Measurements from ENCODE around the gene PLCG1. TPM values are rescaled to one million over a fixed set of nuclear protein-coding genes. Genes with fewer than 3 reads are reported as not detected.

The PLCG1 gene
- total and polyA plus RNA-seq, 9 of the 15 experiments (the other 6 are each of a cell fraction or from before 2014, with no cell fraction given), result 1.7 to 67.0 (median 34.8) TPM

DNA sequence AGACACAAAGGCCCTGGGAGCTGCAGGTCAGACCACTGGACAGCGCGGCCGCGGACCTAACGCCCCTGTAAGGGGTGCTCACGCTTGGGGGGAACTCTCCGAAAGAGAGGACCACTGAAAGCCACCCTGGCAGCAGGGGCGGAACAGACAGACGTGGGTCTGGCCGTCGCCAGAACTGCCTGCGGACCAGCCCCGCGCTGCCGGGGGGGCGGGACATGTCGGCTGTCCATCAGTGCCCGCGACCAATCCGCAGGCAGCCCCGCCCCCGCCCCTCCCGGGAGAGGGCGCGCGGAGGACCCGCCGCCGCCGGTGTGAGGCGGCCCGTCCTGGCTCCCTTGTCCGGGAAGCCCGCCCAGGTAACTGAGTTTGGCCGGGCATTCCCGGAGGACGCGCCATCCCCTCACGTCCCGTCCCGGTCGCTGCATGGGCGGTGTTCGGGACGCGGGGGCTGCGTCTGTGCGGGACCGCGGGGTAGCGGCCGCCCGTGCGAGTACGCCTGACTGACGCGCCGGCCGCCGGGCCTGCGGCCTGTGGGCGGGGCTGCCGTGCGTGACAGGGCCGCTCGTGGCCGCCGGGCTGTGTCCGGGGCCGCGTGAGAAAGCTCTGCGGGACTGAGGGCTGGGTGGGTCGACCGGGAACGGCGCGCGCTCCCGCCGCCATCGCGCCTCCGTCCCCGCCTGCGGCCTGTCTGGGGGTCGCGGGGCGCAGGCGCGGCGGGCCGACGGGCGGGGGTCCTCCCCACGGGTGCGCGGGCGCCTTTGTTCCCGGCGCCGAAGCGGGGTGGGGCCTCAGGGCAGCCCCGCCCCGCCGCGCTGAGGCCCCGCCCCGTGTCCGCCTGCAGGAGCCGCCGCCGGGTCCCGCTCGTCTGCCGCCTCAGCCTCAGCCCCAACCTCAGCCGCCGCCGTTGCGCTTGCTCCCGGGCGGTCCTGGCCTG lies at the start of gene PLCG1 (continued):
- TF ChIP-seq, protein P1, sequence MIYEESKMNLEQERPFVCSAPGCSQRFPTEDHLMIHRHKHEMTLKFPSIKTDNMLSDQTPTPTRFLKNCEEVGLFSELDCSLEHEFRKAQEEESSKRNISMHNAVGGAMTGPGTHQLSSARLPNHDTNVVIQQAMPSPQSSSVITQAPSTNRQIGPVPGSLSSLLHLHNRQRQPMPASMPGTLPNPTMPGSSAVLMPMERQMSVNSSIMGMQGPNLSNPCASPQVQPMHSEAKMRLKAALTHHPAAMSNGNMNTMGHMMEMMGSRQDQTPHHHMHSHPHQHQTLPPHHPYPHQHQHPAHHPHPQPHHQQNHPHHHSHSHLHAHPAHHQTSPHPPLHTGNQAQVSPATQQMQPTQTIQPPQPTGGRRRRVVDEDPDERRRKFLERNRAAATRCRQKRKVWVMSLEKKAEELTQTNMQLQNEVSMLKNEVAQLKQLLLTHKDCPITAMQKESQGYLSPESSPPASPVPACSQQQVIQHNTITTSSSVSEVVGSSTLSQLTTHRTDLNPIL (CRISPR knock-in tag; IDR thresholded peaks at IDR 0.05), result no peak
- TF ChIP-seq SP1 (CRISPR knock-in tag; IDR thresholded peaks at IDR 0.05) (peak; percentile 83), ZKSCAN3 (CRISPR knock-in tag; IDR thresholded peaks at IDR 0.05) (no peak), EP400 (IDR thresholded peaks at IDR 0.05) (peak; percentile 52; the same call in 1 of the 2 replicates), CHD2 (IDR thresholded peaks at IDR 0.05; ENCODE audit: low read depth, low read length) (peak; percentile 71), STAT5B (CRISPR knock-in tag; IDR thresholded peaks at IDR 0.05) (no peak), ATF1 (CRISPR knock-in tag; IDR thresholded peaks at IDR 0.05) (no peak), ATF1 (tag; IDR thresholded peaks at IDR 0.05) (peak; percentile 80), ZNF609 (CRISPR knock-in tag; IDR thresholded peaks at IDR 0.05; ENCODE audit: borderline replicate concordance) (peak; percentile 75; the same call in 1 of the 2 replicates), ARID4B (CRISPR knock-in tag; IDR thresholded peaks at IDR 0.05) (0 out of 2 replicates have a peak, but pooled peaks have one; percentile 8), SMARCE1 (IDR thresholded peaks at IDR 0.05) (no peak), CXXC5 (CRISPR knock-in tag; IDR thresholded peaks at IDR 0.05) (peak; percentile 92), POLR2AphosphoS5 (IDR thresholded peaks at IDR 0.05; ENCODE audit: control insufficient read depth, insufficient read depth, low read depth, low read length) (peak; percentile 57; the same call in 1 of the 2 replicates), MXI1 (IDR thresholded peaks at IDR 0.05; ENCODE audit: low read depth, low read length) (no peak), JUN (IDR thresholded peaks at IDR 0.05; ENCODE audit: borderline replicate concordance, low read depth, low read length) (peak; percentile 36; the same call in 1 of the 2 replicates), JUN (CRISPR knock-in tag; IDR thresholded peaks at IDR 0.05; ENCODE audit: borderline replicate concordance) (no peak), BHLHE40 (IDR thresholded peaks at IDR 0.05; ENCODE audit: low read length) (peak; percentile 81)
